Panc1 (cell line): ENCODE data around the gene PKMYT1. TPM values are rescaled to one million over a fixed set of nuclear protein-coding genes. Genes with fewer than 3 reads are reported as not detected.

Experiments
- ATAC-seq: fragments of 200-7000 bp; cut with Tn5 transposase; 2 replicates; pipeline ENCODE4 v1.9.1; 2020; ENCODE audit warnings: mild to moderate bottlenecking, moderate library complexity
- BruUV-seq: library from RNA; stranded (reverse); fragments of 400-500 nt; replicated peaks from 2 replicates; lab custom pipeline; 2021; lab: Mats Ljungman, UMichigan
- CTCF ChIA-PET: fragments of 300-600 bp; sonication (Branson Sonifier 250); formaldehyde crosslinking; loops from one replicate; lab custom pipeline; 2022; ENCODE audit warnings: antibody characterized with exemption; lab: Charles Lee
- POLR2A ChIA-PET: fragments of 300-600 bp; sonication (Branson Sonifier 250); formaldehyde crosslinking; loops from one replicate; lab custom pipeline; 2022; ENCODE audit warnings: antibody characterized with exemption; lab: Charles Lee
- DNase-seq: peaks from one replicate; pipeline ENCODE4 v3.0.0-alpha.2; 2010; ENCODE audit warnings: low read depth, low spot score
- H3K27ac ChIP-seq: 2 replicates; pipeline ENCODE4 v1.5.1; 2011; ENCODE audit warnings: mild to moderate bottlenecking, low read length, inconsistent platforms
- H3K27me3 ChIP-seq: fragments of 200-500 bp; sonication (Bioruptor generic); 2 replicates; pipeline ENCODE4 v1.6.0; 2014; ENCODE audit warnings: low read length, inconsistent platforms; ENCODE audit not compliant: control insufficient read depth, insufficient read depth
- H3K36me3 ChIP-seq: fragments of 200-500 bp; sonication (Bioruptor generic); 2 replicates; pipeline ENCODE4 v1.5.1; 2014; ENCODE audit warnings: inconsistent platforms, mild to moderate bottlenecking, low read length, moderate library complexity; ENCODE audit not compliant: control insufficient read depth, insufficient read depth
- H3K4me1 ChIP-seq: 2 replicates; pipeline ENCODE4 v1.5.1; 2011; ENCODE audit warnings: inconsistent platforms, mild to moderate bottlenecking, low read length, moderate library complexity; ENCODE audit not compliant: control insufficient read depth, insufficient read depth
- H3K4me3 ChIP-seq, 2 experiments: 2 replicates each; pipeline ENCODE4 v1.5.1; 2011 to 2012; ENCODE audit warnings: low read depth in 2 of 2, low read length in 2 of 2, mild to moderate bottlenecking in 2 of 2, inconsistent platforms in 1 of 2, moderate library complexity in 1 of 2
- H3K9me3 ChIP-seq: fragments of 200-500 bp; sonication (Bioruptor generic); 2 replicates; pipeline ENCODE4 v1.5.1; 2014; ENCODE audit warnings: low read depth, mild to moderate bottlenecking, inconsistent platforms, low read length, moderate library complexity; ENCODE audit not compliant: control insufficient read depth, insufficient read depth
- CTCF ChIP-seq: fragments of 450-650 bp; IDR thresholded peaks from 2 replicates; pipeline ENCODE4 v1.5.1; 2017; ENCODE audit warnings: mild to moderate bottlenecking
- POLR2AphosphoS5 ChIP-seq: IDR thresholded peaks from 2 replicates; pipeline ENCODE4 v1.6.1; 2012; ENCODE audit warnings: mild to moderate bottlenecking, low read depth, low read length, moderate library complexity
- REST ChIP-seq, 2 experiments: IDR thresholded peaks; 2 replicates each; pipeline ENCODE4 v1.6.1; 2011 to 2012; ENCODE audit warnings: low read depth in 2 of 2, control low read depth in 1 of 2, low read length in 1 of 2, mild to moderate bottlenecking in 1 of 2, moderate library complexity in 1 of 2; ENCODE audit not compliant: insufficient read depth in 1 of 2
- SIN3A ChIP-seq: IDR thresholded peaks from 2 replicates; pipeline ENCODE4 v1.6.1; 2012; ENCODE audit warnings: low read depth, mild to moderate bottlenecking, low read length, moderate library complexity, borderline replicate concordance; ENCODE audit not compliant: insufficient read depth
- TCF7L2 ChIP-seq: IDR thresholded peaks from 2 replicates; pipeline ENCODE4 v1.6.1; 2011; ENCODE audit warnings: mild to moderate bottlenecking, low read depth, low read length, inconsistent platforms
- in situ Hi-C: cut with HindIII; loops from 2 replicates; pipeline ENCODE4 v1.10.0; 2016; ENCODE audit warnings: low sequenced_read_pairs, low pct_unique_long_range_greater_than_20kb
- intact Hi-C: fragments of 100-400 bp; cut with micrococcal nuclease; formaldehyde crosslinking; loops from one replicate; pipeline ENCODE4 v1.10.0; 2022; ENCODE audit not compliant: unreplicated experiment
- total RNA-seq: library from RNA; stranded (reverse); gene quantifications from one replicate; pipeline ENCODE4 v1.2.1, GENCODE V29; 2021; ENCODE audit not compliant: unreplicated experiment

PKMYT1 gene
- total RNA-seq, 1 experiment from 2014 or later: 105 TPM

- POLR2A ChIA-PET: no interaction called here
- TF ChIP-seq SIN3A (no peak), CTCF (no peak), TCF7L2 (no peak), REST (IDR thresholded peaks at IDR 0.05; ENCODE audit: insufficient read depth in 1 of 2, low read depth in 2 of 2, low read length in 1 of 2) (no peak), POLR2AphosphoS5 (no peak)
- CTCF ChIA-PET: no interaction called here
- Histone ChIP-seq H3K27me3 (no peaks in the 10 kb centered on the region), H3K27ac (no peak overlapping the region), H3K36me3 (peaks cover 6% of the 10 kb centered on the region), H3K9me3 (no peaks in the 10 kb centered on the region), H3K4me1 (peaks cover 15% of the 10 kb centered on the region), H3K4me3 (no peak overlapping the region)
- ATAC-seq (no peak), DNase-seq (no peak)
- intact Hi-C loops: no loop called here
- no TSS peak for BruUV-seq
- in situ Hi-C loops: no loop called here
Observed at GRCh38 chr16:3026003-3026378, 45.7 kb upstream of the PKMYT1 start.

- BruUV-seq: no TSS peak
- in situ Hi-C loops: no loop called here
- intact Hi-C loops: no loop called here
- no peak for DNase-seq
- H3K4me3 ChIP-seq: no peak overlapping the region; a peak in 1 of 4 replicates
- ATAC-seq: no peak
- no peaks in the 10 kb centered on the region for H3K27me3 ChIP-seq
- no peak overlapping the region for H3K27ac ChIP-seq
- peaks cover 15% of the 10 kb centered on the region for H3K4me1 ChIP-seq
- ChIA-PET CTCF (no interaction called here), POLR2A (no interaction called here)
- peaks cover 9% of the 10 kb centered on the region for H3K36me3 ChIP-seq
- H3K9me3 ChIP-seq: no peaks in the 10 kb centered on the region
- TF ChIP-seq TCF7L2 (no peak), REST (IDR thresholded peaks at IDR 0.05; ENCODE audit: insufficient read depth in 1 of 2, low read depth in 2 of 2, low read length in 1 of 2) (no peak), POLR2AphosphoS5 (no peak), CTCF (no peak), SIN3A (no peak)
Observed at GRCh38 chr16:3025032-3026002, 45.1 kb upstream of the PKMYT1 start.
